Stimulated activated naive CD8-positive, alpha-beta T cell treated with anti-CD3 and anti-CD28 coated beads, Interleukin-15, Interleukin-2, amounts not matched to agents 100 U/mL and 50 U/mL, for 24 hours (primary cell): ENCODE results near the gene CD70.
"Not testable (repeated sequence)": the region's sequence is repeated elsewhere in the genome, so short reads cannot be mapped to it uniquely, and the experiment has no call there.

Experiments used
- ATAC-seq: fragments of 150-1000 bp; cut with Tn5 transposase; one replicate; pipeline ENCODE4 v1.10.0; 2021
- DNase-seq: peaks from one replicate; pipeline ENCODE4 v3.0.0; 2021

The CD70 gene

DNA sequence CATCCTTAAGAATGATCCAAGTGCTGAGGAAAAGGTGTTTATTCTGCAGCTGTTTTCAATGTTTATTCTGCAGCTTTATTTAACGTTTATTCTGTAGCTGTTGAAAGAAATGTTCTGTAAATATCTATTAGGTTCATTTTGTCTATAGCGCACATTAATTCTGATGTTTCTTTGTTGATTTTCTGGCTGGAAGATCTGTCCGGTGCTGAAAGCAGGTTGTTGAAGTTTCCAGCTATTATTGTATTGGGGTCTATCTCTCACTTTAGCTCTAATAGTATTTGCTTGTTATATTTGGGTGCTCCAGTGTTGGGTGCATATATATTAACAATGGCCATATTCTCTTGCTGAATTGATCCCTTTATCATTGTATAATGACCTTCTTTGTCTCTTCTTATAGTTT, 20.2 kb downstream of the CD70 start:
- DNase-seq (no peak), ATAC-seq (no peak)

DNA sequence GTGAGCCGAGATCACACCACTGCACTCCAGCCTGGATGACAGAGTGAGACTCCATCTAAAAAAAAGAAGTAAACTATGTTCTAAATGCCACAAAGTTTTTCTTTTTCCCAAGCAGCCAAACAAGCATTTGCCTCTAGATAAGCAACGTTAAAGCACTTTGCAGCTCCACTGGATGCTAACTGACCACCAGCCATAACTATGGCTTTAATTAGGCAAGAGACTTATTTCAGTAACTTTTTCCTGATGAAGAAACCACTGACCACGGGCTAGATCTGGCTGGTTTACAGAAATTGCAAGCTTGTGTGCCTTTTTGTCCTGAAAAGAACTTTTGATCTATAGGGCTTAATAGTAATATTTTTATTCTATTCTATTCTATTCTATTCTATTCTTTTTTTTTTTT, 22.1 kb downstream of the CD70 start:
- DNase-seq (no peak), ATAC-seq (no peak)

DNA sequence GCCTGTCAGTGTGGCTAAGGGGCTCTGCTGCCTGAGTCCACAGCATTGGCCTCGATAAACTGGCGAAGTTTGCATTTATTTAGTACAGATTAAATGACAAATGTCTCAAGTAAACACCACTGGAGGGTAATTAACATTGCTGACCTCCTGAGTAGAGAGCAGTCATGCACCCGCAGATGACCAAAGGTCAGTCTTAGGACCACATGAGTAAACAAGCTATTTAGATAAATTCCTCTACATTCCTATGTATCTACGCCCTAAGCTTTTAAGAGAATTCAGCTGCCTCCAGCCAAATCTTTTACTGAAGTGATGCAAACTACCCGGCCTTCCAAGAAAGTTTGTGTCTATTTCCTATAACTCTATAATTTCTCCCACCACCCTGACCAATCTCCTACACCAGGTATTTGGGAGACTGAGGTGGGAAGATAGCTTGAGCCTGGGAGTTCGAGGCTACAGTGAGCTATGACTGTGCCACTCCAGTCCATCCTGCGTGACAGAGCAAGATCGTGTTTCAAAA, 22.9 kb downstream of the CD70 start:
- no peak for DNase-seq

DNA sequence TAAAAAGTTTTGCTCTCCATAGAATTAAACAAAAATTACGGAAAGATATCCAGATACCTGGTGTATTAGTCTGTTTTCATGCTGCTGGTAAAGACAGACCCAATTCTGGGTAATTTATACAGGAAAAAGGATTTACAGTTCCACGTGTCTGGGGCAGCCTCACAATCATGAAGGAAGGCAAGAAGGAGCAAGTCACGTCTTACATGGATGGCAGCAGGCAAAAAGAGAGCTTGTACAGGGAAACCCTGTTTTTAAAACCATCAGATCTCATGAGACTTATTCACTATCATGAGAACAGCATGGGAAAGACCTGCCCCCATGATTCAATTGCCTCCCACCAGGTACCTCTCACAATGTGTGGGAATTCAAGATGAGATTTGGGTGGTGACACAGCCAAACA, 24.2 kb downstream of the CD70 start:
- DNase-seq, ATAC-seq: not testable (repeated sequence)

More for the DNA sequence above, 22.9 kb downstream of the CD70 start:
- ATAC-seq, result no peak

DNA sequence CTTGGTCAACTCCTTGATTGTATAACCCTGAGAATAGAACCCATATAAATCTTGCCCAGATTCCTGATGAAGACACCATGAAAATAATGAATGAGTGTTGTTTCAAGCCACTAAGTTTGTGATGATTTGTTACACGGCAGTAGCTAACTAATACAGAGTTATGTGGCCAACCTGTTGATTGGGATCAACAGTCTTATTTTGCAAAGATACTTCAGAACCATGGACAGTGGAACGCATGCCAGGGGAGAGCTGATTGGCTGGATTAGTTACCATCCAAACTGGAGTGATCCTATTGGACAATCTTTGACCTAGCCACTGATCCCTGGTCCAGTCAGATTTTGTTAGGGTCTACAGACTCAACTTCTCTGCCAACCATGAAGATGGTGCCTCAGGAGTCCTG, 26.6 kb downstream of the CD70 start:
- ATAC-seq (no peak), DNase-seq (no peak)

DNA sequence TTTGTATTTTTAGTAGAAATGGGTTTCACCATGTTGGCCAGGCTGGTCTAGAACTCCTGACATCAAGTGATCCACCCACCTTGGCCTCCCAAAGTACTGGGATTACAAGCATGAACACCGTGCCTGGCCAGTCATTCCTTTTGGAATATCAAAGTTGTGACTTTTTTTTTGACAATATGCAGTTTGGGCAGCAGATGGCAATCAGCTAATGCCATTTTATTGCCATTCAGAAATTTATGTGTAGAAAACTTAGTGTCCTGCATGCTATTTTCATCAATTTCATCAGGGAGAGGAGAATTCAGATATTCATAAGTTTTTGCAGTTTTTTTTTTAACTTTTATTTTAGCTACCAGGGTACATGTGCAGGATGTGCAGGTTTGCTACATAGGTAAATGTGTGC, 28.5 kb downstream of the CD70 start:
- not testable (repeated sequence) for DNase-seq, ATAC-seq

DNA sequence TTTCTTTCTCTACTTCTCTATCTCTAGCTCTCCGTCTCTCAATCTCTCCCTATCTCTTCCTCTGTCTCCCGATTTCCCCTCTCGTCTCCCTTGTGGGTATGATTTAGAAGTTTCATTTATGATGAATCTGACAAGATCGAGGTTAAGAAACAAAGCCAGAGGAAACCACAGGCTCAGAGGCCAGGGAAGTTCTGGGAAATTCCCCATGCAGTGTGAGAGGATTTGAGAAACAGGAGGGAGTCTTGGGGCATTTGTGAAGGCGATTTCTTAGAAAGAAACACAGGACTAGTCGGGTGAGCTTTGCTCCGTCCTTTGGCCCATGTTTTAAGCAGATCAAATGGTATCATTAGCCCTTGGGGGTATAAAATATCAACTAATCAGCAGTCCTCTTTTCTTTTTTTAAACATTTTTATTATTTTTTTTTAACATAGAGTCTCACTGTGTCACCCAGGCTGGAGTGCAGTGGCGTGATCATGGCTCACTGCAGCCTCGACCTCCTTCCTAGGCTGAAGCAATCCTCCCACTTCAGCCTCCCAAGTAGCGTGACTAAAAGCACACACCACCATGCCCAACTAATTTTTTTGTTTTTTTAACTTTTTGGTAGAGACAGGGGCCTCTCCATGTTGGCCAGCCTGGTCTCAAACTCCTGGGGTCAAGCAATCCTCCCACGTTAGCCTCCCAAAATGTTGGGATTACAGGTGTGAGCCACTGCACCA, 34.3 kb downstream of the CD70 start:
- no peak for DNase-seq
- ATAC-seq, result peak; percentile 29

DNA sequence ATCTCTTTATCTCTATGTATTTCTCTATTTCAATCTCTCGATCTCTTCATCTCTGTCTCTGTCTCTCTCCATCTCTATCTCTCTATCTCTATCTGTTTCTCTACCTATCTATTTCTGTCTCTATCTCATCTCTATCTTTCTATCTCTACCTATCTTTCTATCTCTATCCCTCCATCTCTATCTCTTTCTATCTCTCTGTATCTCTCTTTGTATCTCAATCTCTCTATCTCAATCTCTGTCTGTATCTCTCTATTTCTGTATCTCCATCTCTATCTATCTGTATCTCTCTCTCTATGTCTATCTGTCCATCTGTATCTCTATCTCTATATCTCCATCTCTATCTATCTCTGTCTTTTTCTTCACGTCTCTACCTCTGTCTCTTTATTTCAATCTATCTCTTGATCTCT, 34.9 kb downstream of the CD70 start:
- DNase-seq (no peak), ATAC-seq (no peak)

DNA sequence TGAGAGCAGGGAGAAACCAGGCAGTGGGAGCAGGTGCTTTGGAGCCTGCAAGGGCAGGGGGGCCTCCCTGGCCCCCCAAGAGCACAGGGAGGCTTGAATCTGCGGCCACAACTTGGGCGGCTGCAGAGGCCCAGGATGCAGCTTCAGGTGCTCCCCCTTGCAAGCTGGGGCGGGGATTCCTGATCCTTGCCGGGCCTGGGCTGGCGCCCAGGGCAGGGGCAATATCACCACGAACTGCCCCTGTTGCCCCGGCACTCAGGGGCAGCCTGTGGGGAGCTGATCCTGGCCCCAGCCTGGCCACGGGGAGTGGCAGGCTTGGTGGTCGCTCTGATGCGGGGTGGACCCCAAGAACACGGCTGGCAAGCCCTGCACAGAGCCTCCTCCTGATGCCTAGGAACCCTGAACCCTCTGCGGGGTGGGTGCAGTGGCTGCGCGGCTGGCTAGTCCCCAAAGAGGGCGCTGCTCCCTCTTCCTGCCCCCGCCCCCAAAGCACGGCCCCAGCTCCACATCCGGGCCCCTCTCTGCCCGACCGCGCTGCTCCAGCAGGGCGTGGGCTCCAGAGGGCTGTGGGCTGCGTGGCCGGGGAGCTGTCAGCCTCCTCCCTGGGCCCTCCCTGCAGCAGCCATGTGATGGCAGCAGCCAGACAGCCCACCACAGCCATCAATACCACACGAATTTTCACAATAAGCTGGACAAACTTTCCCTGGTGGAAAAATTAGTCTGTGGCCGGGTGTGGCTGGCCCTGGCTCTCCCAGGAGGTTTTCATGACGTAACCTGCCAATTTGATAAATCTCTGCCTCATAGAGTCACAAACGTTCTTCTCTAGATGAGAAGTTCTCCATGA, 39.1 kb downstream of the CD70 start:
- DNase-seq, result peak; percentile 82
- peak; percentile 96 for ATAC-seq

DNA sequence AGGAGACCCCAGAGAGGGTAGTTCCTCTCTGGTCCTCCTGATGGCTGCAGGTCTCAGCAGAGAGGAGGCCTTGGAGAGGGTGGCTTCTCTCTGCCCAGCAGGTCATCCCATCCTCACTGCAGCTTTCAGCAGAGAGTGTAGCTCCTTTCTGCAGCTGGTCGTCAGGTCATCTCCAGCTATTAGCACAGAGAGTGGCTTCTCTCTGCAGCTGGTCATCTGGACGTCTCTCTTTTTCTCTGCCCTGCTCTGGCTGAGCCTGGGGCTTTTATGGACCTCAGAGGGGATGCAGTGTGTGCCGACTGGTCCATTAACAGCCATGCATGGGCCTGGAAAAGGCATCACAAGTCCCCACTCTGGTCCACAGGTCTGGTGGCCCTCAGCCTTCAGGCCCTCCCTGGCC, 39.9 kb downstream of the CD70 start:
- ATAC-seq (no peak), DNase-seq (no peak)

DNA sequence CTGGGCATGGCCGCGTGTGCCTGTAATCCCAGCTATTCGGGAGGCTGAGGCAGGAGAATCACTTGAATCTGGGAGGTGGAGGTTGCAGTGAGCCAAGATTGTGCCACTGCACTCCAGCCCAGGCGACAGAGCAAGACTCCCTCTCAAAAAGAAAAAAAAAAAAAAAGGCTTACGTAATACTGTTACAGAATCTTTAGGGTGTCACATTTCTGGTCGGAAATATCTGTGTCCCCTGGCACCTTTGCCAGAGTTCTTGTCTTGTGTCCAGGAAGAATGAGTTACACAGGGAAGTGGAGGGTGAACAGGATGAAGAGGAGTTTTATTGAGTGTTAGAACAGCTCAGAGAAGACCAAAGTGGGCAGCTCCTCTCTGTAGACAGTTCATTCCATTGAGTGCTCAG, 40.3 kb downstream of the CD70 start:
- ATAC-seq, DNase-seq: not testable (repeated sequence)

DNA sequence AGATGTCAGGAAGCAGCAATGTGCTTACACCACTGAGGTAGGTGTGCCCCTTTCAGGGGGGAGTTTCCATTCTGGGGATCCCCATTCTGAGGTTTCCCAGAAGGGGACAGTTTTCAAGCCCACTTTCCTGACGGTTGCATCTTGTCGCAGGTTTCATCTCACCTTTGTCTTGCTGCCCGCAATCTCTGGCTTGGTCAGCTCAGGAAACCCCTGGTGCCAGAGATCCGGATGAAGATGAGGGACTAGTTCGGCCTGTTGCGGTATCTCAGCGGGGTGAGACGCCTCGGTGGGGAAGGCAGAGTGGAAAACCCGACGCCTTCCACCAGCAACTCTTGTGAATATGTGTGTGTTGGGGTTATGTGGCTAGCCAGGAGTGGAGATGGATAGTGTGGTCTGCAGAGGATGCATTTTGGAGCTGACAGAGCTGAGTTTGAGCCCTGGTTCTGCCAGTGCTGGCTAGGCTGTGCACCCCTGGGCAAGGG, 47.0 kb downstream of the CD70 start:
- DNase-seq, result no peak
- peak; percentile 28 for ATAC-seq

DNA sequence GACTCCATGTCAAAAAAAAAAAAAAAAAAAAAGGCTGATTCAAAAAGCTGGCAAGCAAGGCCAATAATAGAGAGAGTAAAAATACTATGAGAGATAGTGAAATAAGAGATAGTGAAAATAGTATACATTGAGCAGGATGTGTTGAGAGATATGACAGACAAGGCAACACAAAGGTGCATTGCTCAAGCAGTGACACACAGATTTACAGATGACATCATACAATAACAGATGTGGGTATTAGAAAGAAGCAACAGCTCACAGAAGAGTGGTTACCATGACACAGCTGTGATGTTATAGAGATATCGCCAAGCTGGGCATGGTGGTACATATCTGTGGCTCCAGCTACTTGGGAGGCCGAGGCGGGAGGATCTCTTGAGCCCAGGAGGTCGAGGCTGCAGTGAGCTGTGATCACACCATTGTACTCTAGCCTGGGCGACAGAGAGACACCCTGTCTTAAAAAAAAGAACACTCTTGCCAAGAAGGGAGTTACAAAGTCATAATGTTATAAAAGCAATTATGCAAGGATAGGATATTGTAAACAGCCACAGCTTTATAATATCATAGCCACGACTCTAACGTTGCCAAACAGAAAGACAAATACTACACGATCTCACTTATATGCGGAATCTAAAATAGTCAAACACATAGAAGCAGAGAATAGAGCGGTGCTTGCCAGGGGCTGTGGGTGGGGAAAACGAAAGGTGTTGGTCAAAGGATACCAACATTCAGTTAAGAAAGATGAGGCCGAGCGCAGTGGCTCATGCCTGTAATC, 49.8 kb downstream of the CD70 start:
- no peak for DNase-seq
- no peak for ATAC-seq

DNA sequence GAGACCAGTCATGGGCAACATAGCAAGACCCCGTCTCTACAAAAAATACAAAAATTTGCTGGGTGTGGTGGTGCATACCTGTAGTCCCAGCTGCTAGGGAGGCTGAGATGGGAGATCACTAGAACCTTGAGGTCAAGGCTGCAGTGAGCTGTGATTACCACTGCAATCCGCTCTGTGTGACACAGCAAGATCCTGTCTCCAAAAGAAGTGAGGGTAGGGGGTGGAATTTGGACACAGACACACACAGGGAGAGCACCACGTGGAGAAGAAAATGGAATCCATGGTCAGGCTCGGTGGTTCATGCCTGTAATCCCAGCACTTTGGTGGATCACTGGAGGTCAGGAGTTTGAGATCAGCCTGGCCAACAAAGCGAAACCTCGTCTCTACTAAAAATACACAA, 51.4 kb downstream of the CD70 start:
- DNase-seq, result no peak
- no peak for ATAC-seq
